GM18526 (cell line): ENCODE measurements around the gene EXOC6.

Experiments used
- POLR2A ChIP-seq: IDR thresholded peaks from 3 replicates; pipeline ENCODE4 v1.6.1; 2011; ENCODE audit not compliant: insufficient read length; ENCODE audit errors: extremely low read depth

EXOC6 gene

GRCh38 chr10:93079663-93080349, 231.5 kb downstream of the EXOC6 start:
- no peak for TF ChIP-seq POLR2A

- TF ChIP-seq POLR2A, result no peak
Measured at GRCh38 chr10:93080350-93081046, 232.2 kb downstream of the EXOC6 start.

GRCh38 chr10:93081318-93081717, 233.0 kb downstream of the EXOC6 start:
- no peak for TF ChIP-seq POLR2A

DNA sequence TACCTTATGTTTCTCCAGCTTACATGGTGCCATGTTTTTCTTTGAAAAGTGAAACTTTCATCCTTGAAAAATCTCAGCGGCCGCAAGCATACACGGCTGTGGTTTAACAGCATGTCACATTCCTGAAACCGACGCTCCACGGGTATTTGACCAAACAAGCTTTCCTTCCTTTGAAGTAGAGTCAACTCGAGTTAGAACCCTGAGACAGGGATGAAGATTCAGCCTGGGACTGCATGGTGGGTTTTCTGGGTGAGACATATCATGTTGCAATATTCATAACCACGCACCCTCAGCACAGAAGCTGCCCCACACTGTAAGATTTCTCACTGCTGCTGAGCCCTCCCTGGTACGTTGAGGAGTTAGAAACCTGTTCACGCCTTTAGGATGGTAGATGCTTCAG, 233.5 kb downstream of the EXOC6 start:
- TF ChIP-seq POLR2A, result no peak

DNA sequence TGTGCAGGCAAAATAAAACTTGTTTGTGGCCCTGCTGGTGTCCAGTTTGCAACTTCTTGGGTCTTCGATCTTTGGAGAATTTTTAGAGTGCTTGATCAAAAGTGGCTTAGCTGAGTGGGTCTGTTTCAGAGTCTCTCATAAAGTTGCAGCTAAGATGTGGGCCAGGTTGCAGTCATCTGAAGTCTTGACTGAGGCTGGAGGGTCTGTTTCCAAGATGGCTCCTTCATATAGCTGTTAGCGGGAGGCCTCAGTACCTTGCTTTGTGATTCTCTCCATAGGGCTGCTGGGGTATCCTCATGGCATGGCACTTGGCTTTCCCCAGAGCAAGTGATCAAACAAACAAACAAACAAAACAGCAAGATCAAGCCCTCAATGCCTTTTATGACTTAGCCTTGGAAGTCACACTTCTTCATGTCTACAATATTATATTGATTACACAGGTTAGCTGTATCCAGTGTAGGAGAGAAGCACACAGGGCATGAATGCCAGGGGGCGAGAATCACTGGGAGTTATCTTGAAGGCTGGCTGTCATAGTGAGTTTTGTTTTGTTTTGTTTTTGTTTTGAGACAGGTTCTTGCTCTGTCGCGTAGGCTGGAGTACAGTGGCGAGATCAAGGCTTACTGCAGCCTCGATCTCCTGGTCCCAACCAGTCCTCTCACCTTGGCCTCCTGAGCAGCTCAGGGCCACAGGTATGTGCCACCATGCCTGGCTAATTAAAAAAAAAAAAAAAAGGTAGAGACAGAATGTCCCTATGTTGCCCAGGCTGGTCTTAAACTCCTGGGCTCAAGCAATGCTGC, 235.6 kb downstream of the EXOC6 start:
- no peak for TF ChIP-seq POLR2A

DNA sequence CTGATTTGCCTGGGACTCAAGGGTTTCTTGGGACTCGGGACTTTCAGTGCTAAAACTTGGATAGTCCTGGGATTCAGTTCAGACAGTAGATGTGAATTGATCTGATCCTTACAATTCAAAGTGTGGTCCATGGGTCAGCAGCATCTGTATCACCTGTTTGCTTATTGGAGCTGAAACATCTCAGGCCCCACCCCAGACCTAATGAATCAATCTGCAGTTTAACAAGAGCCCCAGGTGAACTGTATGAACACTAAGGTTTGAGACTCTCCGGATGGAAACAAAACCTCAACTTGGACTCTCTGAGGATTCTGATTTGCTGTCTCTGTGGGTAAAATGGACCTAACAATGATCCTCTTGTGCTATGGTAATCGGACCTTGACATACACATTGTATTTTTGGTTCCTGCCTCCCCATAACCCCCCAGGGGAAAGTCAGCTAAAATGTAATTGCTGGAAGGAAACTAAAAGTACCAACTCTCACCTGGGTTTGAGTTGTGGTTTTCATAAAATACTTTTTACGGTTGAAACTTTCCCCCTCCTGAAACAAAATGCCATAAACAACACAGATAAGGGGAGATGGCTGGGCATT, 237.0 kb downstream of the EXOC6 start:
- no peak for TF ChIP-seq POLR2A

GRCh38 chr10:93086289-93086688, 238.0 kb downstream of the EXOC6 start:
- no peak for TF ChIP-seq POLR2A

DNA sequence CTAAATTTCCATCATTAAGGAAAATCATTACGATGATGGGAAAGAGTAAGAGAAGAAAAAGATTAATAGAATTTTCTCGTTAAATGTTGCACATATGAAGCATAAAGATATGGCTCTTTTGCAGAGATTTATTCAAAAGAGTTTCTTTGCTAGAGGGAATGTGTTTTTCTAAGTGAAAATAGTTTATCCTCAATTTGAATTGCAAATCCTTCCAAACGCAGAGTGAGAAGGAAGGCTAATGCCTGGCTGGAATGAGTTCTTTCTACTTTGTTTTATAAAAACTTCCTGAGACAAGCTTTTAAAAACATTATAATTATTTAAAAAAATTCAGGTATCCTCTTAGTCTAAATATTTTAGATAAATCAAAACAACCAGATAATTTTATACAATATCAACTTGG, 239.5 kb downstream of the EXOC6 start:
- no peak for TF ChIP-seq POLR2A

DNA sequence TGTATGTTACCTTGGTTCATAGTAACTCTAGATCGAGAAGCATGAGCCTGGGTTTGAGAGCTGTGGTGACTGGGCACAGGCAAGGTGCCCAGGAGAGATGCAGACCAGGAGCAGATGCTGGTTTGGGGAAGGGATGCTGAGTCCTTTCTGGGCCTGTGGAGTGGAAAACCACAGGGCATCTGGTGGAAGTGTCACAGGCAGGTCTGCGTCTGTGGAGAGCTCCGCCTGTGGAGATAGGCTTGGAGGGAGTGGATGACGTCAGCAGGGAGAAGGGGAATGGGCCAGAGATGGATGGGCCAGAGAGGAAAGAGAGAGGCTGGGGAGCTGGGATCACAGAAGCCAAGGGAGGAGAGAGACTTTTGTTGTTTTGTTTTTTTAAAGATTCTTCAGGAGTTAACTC, 240.1 kb downstream of the EXOC6 start:
- TF ChIP-seq POLR2A, result no peak

DNA sequence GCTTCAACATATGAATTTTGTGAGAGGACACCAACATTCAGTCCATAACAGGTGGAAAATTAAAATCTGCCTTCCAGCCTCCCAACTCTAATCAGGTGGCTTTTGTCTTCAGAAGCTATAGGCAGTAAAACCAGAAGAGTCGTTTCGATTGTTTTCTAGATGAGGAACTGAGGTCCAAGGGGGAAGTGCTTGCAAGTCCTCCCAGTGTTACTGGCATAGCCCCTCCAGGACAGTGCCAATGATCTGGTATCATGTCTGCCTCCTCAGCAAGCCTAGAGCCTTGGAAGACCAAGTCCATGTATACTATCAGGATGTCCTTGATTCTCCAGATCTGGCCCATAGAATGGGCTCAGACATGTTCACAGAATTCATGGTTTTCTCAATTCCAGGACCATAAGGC, 242.3 kb downstream of the EXOC6 start:
- no peak for TF ChIP-seq POLR2A

DNA sequence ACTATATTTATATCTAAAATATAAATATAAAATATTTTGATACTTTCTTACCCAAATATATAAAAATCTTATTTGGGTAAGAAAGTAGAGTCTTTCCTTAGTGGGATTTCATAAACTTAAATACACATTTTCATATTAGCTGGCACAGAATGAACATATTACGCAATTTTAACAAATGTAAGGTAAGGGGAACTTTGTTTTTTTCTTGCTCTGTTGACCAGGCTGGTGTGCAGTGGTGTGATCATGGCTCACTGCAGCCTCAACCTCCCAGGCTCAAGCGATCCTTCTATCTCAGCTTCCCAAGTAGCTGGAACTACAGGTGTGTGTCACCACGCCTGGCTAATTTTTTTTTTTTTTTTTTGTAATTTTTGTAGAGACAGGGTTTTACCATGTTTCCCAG, 243.6 kb downstream of the EXOC6 start:
- TF ChIP-seq POLR2A, result no peak

DNA sequence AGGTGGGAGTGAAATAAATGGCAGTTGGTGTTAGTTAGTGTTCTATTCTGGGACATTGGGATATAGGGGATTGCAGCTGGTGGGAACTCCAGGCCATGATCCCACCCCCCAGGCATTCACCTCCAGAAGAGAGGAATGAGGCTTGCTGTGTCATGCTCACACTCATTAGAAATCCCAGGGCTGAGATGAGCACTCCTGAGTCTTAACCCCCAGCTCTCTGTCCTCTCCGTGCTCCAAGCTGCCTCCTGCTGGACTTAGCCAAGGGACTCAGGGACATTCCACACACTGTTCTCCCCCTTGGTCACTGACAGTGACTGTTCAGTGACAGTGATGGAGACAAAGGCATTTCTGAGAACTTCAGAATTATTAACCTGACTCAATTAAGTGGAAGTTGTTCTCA, 246.9 kb downstream of the EXOC6 start:
- no peak for TF ChIP-seq POLR2A

DNA sequence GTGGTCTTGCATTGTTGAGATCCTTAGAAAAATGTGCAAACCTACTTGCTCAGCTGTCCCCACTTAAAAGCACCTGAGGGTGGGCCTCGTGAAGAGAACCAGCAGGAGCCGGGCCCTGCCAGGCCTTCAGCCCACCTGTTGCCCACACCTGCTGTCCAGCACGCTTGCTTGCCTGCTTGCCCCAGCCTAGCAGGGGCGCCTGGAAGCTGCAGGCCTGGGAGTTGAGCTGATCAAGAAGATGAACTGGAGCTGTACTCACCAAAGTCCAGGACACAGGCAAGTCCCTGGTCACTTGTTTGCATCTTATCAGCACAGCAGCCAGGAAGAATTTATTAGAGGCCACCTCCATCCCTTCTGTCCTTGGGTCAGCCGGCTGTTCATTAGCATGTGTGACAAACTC, 248.6 kb downstream of the EXOC6 start:
- TF ChIP-seq POLR2A, result no peak

- TF ChIP-seq POLR2A, result no peak
Measured at GRCh38 chr10:93097386-93097785, 249.1 kb downstream of the EXOC6 start.

- no peak for TF ChIP-seq POLR2A
Measured at GRCh38 chr10:93098816-93099215, 250.5 kb downstream of the EXOC6 start.

DNA sequence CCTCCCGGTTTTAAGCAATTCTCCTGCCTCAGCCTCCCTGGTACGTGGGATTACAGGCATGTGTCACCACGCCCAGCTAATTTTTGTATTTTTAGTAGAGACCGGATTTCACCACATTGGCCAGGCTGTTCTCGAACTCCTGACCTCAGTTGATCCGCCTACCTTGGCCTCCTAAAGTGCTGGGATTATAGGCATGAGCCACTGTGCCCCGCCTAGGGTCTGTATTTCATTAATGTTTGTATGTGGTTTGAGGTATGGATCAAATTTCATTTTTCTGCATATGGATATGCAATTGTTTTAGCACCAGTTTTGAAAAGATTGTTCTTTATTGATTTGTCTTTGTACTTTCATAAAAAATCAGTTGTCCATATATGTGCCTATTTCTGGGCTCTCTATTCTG, 251.3 kb downstream of the EXOC6 start:
- no peak for TF ChIP-seq POLR2A
